Keratinocyte (primary cell): ENCODE data around the gene TLR10. TPM values are rescaled to one million over a fixed set of nuclear protein-coding genes. Genes with fewer than 3 reads are reported as not detected.

Source experiments
- DNase-seq: peaks from one replicate; pipeline ENCODE4 v3.0.0-alpha.2; 2011; ENCODE audit warnings: low read depth, missing footprints, low spot score
- FAIRE-seq: peaks from 2 replicates; lab custom pipeline; 2011; peaks lifted over from hg19 to GRCh38; lab: Jason Lieb, UNC
- H2AFZ ChIP-seq: 2 replicates; pipeline ENCODE4 v1.6.0; 2012; ENCODE audit warnings: low read length, control low read depth, inconsistent platforms; ENCODE audit not compliant: control insufficient read depth
- H3K27ac ChIP-seq: 2 replicates; pipeline ENCODE4 v1.5.1; 2011; ENCODE audit warnings: low read length; ENCODE audit not compliant: control insufficient read depth, insufficient read depth
- H3K27me3 ChIP-seq: 3 replicates; pipeline ENCODE4 v1.6.0; 2011; ENCODE audit warnings: low read length; ENCODE audit not compliant: control insufficient read depth, insufficient read depth; ENCODE audit errors: extremely low read depth
- H3K36me3 ChIP-seq, 2 experiments: 2 replicates in 1 of 2; 3 replicates in 1 of 2; pipeline ENCODE4 v1.5.1; 2011; ENCODE audit warnings: low read length in 2 of 2, mild to moderate bottlenecking in 1 of 2; ENCODE audit not compliant: control insufficient read depth in 2 of 2, insufficient read depth in 2 of 2; ENCODE audit errors: extremely low read depth in 1 of 2
- H3K4me1 ChIP-seq: 3 replicates; pipeline ENCODE4 v1.5.1; 2011; ENCODE audit warnings: low read length; ENCODE audit not compliant: control insufficient read depth, insufficient read depth; ENCODE audit errors: extremely low read depth
- H3K4me2 ChIP-seq: 3 replicates; pipeline ENCODE4 v1.6.0; 2011; ENCODE audit warnings: low read depth, low read length; ENCODE audit not compliant: control insufficient read depth, insufficient read depth; ENCODE audit errors: extremely low read depth
- H3K4me3 ChIP-seq, 3 experiments: fragments of 200-600 bp in 1 of 3; sonication (generic) in 1 of 3; 2 replicates in 2 of 3; 3 replicates in 1 of 3; pipeline ENCODE4 v1.5.1; 2011 to 2016; ENCODE audit warnings: low read length in 3 of 3, mild to moderate bottlenecking in 3 of 3, control low read depth in 2 of 3, inconsistent platforms in 1 of 3, low read depth in 1 of 3, mixed read lengths in 1 of 3, mixed run types in 1 of 3, moderate library complexity in 1 of 3; ENCODE audit not compliant: control insufficient read depth in 2 of 3, insufficient read depth in 2 of 3; ENCODE audit errors: extremely low read depth in 1 of 3
- H3K79me2 ChIP-seq: 2 replicates; pipeline ENCODE4 v1.6.0; 2012; ENCODE audit warnings: low read length; ENCODE audit not compliant: control insufficient read depth, insufficient read depth
- H3K9ac ChIP-seq: 3 replicates; pipeline ENCODE4 v1.6.0; 2011; ENCODE audit warnings: low read length; ENCODE audit not compliant: control insufficient read depth, insufficient read depth; ENCODE audit errors: extremely low read depth
- H3K9me1 ChIP-seq: 3 replicates; pipeline ENCODE4 v1.6.0; 2011; ENCODE audit warnings: low read length; ENCODE audit not compliant: control insufficient read depth, insufficient read depth; ENCODE audit errors: extremely low read depth
- H3K9me3 ChIP-seq: 2 replicates; pipeline ENCODE4 v1.5.1; 2012; ENCODE audit warnings: low read depth, low read length; ENCODE audit not compliant: control insufficient read depth
- H4K20me1 ChIP-seq: 3 replicates; pipeline ENCODE4 v1.6.0; 2011; ENCODE audit warnings: low read length; ENCODE audit not compliant: control insufficient read depth, insufficient read depth; ENCODE audit errors: extremely low read depth
- CTCF ChIP-seq, 3 experiments: IDR thresholded peaks in 1 of 3; conservative IDR thresholded peaks in 1 of 3; optimal IDR thresholded peaks in 1 of 3; 2 replicates in 2 of 3; 3 replicates in 1 of 3; pipeline versions ENCODE3 to v1.5.1; 2011; ENCODE audit warnings: low read length in 3 of 3, mild to moderate bottlenecking in 3 of 3, moderate library complexity in 2 of 3, control low read depth in 1 of 3, inconsistent platforms in 1 of 3; ENCODE audit not compliant: insufficient read depth in 2 of 3; ENCODE audit errors: extremely low read depth in 1 of 3
- EZH2 ChIP-seq: IDR thresholded peaks from one replicate; pipeline ENCODE4 v1.6.1; 2012; ENCODE audit warnings: inconsistent platforms, mild to moderate bottlenecking, low read length, moderate library complexity
- dilution Hi-C: fragments of 300-500 bp; cut with MboI; formaldehyde crosslinking; loops from one replicate; pipeline ENCODE4 v1.7.0; 2020; ENCODE audit warnings: low sequenced_read_pairs; ENCODE audit not compliant: extremely low pct_ligation_motif_present
- polyA plus RNA-seq, 5 experiments: library from polyadenylated mRNA; depleted of rRNA in 3 of 5; stranded (reverse) in 3 of 5; stranded (forward) in 1 of 5; unstranded in 1 of 5; fragments of >200 nt; gene quantifications; 1 replicate in 1 of 5; 2 replicates in 3 of 5; 3 replicates in 1 of 5; pipeline versions ENCODE4 v1.2.1 to v1.2.3, GENCODE V29; 2011 to 2012; ENCODE audit warnings: missing spikeins in 2 of 5, low read depth in 1 of 5, low replicate concordance in 1 of 5

TLR10 gene
- polyA plus RNA-seq, 1 donor (not counting 4 experiments of a cell fraction or from before 2014, with no cell fraction given): 0.05 TPM

- Histone ChIP-seq H3K27ac (no peak overlapping the region), H3K79me2 (no peaks in the 10 kb centered on the region), H3K4me1 (no peaks in the 10 kb centered on the region), H2AFZ (no peak overlapping the region), H3K4me3 (no peak overlapping the region), H3K27me3 (no peaks in the 10 kb centered on the region), H3K36me3 (no peaks in the 10 kb centered on the region), H3K9me1 (no peaks in the 10 kb centered on the region), H3K9me3 (no peaks in the 10 kb centered on the region), H3K4me2 (no peak overlapping the region), H3K9ac (no peak overlapping the region), H4K20me1 (no peaks in the 10 kb centered on the region)
- TF ChIP-seq CTCF (optimal IDR thresholded peaks at IDR 0.05 in 1 of 3, IDR thresholded peaks at IDR 0.05 in 1 of 3, conservative IDR thresholded peaks at IDR 0.05 in 1 of 3; ENCODE audit: extremely low read depth in 1 of 3, insufficient read depth in 2 of 3, low read length in 3 of 3) (no peak), EZH2 (no peak)
- FAIRE-seq (no peak), DNase-seq (no peak)
- dilution Hi-C loops: no loop called here
Measured at GRCh38 chr4:38800961-38801450, 18.2 kb upstream of the TLR10 start.

GRCh38 chr4:38800366-38800765 lies 17.6 kb upstream of the TLR10 start:
- H3K9me3 ChIP-seq: no peaks in the 10 kb centered on the region
- no peak overlapping the region for H3K27ac ChIP-seq
- no peak for DNase-seq
- no peak for FAIRE-seq
- no peak overlapping the region for H3K9ac ChIP-seq
- no peak overlapping the region for H2AFZ ChIP-seq
- dilution Hi-C loops: no loop called here
- TF ChIP-seq EZH2: no peak
- no peak for TF ChIP-seq CTCF (optimal IDR thresholded peaks at IDR 0.05 in 1 of 3, IDR thresholded peaks at IDR 0.05 in 1 of 3, conservative IDR thresholded peaks at IDR 0.05 in 1 of 3; ENCODE audit: extremely low read depth in 1 of 3, insufficient read depth in 2 of 3, low read length in 3 of 3)
- no peaks in the 10 kb centered on the region for H3K36me3 ChIP-seq
- H3K4me2 ChIP-seq: no peak overlapping the region
- no peaks in the 10 kb centered on the region for H3K9me1 ChIP-seq
- H4K20me1 ChIP-seq: no peaks in the 10 kb centered on the region
- no peaks in the 10 kb centered on the region for H3K27me3 ChIP-seq
- H3K4me1 ChIP-seq: peaks cover 2% of the 10 kb centered on the region
- no peak overlapping the region for H3K4me3 ChIP-seq
- no peaks in the 10 kb centered on the region for H3K79me2 ChIP-seq
